Measurements from ENCODE around the gene OR52I1.

The OR52I1 gene

DNA sequence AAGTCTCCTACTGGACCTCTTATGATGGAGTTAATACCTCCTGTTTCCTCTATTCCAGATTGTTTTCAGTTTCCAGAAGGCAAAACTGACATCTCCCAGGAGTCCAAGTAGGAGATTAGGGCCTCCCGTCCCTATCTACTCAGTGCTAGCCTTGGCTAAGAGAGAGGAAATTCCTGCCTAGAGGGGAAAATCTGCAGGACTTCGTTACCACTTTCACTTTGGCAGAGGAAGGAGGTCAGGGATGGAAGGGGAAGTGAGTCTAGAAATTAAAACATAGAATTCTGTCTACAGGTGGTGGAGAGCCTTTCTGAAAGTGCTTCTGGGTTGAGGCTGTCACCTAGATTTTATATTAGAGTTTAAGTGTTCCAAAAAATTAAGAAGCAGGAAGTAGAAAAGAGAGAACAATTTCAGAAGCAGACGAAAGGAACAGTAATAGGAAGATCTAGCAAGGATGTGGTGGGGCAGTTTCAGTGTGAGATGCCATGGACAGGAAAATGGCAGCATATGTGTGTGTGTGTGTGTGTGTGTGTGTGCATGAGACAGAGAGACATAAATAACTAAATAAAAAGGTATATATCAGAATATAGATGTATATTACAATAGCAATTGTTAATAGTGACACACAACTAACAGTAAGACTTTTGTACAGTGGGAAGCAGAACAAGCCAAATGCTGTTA is 16.6 kb downstream of the OR52I1 start:
- no peak overlapping the region for H3K9ac ChIP-seq
- no peak overlapping the region for H3K27ac ChIP-seq
- TF ChIP-seq Cebpa-rat (IDR thresholded peaks at IDR 0.05) = no peak
- H3K9me3 ChIP-seq = no peaks in the 10 kb centered on the region
- H4K20me1 ChIP-seq = no peaks in the 10 kb centered on the region
- no peaks in the 10 kb centered on the region for H3K36me3 ChIP-seq
- H3K4me3 ChIP-seq = 0 out of 2 replicates have a peak overlapping the region, but pooled peaks have one; percentile 9
- peak overlapping the region; percentile 47 for H3K4me2 ChIP-seq
- no peaks in the 10 kb centered on the region for H3K27me3 ChIP-seq
- H3K4me1 ChIP-seq = peaks cover 23% of the 10 kb centered on the region

GRCh38 chr11:4611986-4612385 is 18.1 kb downstream of the OR52I1 start:
- no peak for TF ChIP-seq Cebpa-rat (IDR thresholded peaks at IDR 0.05)
- no peaks in the 10 kb centered on the region for H4K20me1 ChIP-seq
- no peaks in the 10 kb centered on the region for H3K27me3 ChIP-seq
- H3K4me3 ChIP-seq = no peak overlapping the region
- no peak overlapping the region for H3K9ac ChIP-seq
- no peaks in the 10 kb centered on the region for H3K36me3 ChIP-seq
- H3K27ac ChIP-seq = no peak overlapping the region
- H3K4me1 ChIP-seq = peaks cover 18% of the 10 kb centered on the region
- H3K9me3 ChIP-seq = no peaks in the 10 kb centered on the region
- no peak overlapping the region for H3K4me2 ChIP-seq

DNA sequence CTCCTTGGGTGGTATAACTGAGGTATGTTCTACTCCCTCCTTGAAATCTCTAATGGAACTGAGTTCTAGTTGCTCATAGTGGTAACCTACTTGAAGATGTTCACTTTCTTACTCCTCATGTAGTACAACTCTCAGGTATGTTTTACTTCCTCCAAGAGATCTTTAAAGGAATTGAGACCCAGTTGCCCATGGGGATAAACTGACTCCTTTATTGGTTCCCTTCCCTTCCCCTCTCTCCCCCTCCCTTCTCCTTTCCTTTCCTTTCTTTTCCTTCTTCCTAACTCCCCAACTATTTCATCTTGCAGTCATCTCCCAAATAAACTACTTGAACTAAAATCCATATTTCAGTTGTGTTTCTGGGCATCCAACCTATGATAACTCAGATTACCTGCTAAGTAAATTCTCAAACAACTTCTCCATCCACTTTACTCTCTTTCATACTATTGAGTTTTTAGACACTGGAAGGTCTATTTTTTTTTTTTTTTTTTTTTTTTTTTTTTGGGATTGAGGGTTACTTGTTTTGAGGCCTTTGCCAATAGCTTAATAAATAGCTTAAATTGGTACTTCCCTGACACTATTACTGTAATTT is 22.1 kb downstream of the OR52I1 start:
- Histone ChIP-seq H3K9ac (no peak overlapping the region), H3K4me2 (no peak overlapping the region), H3K4me1 (0 out of 2 replicates have a peak, but pooled peaks cover 5% of the 10 kb centered on the region), H3K9me3 (no peaks in the 10 kb centered on the region), H4K20me1 (no peaks in the 10 kb centered on the region), H3K36me3 (no peaks in the 10 kb centered on the region), H3K4me3 (no peak overlapping the region), H3K27me3 (no peaks in the 10 kb centered on the region), H3K27ac (no peak overlapping the region)
- TF ChIP-seq Cebpa-rat (IDR thresholded peaks at IDR 0.05) = no peak

GRCh38 chr11:4619514-4619913 is 25.7 kb downstream of the OR52I1 start:
- Histone ChIP-seq H3K9ac (no peak overlapping the region), H3K27me3 (no peaks in the 10 kb centered on the region)
- TF ChIP-seq Cebpa-rat (IDR thresholded peaks at IDR 0.05) = no peak

GRCh38 chr11:4626207-4627099 is 32.6 kb downstream of the OR52I1 start:
- H3K9me3 ChIP-seq = 0 out of 2 replicates have a peak, but pooled peaks cover 3% of the 10 kb centered on the region
- no peaks in the 10 kb centered on the region for H4K20me1 ChIP-seq
- H3K27ac ChIP-seq = no peak overlapping the region
- H3K9ac ChIP-seq = no peak overlapping the region
- no peak overlapping the region for H3K4me3 ChIP-seq
- no peaks in the 10 kb centered on the region for H3K27me3 ChIP-seq
- no peak overlapping the region for H3K4me2 ChIP-seq
- H3K36me3 ChIP-seq = no peaks in the 10 kb centered on the region
- no peak for TF ChIP-seq Cebpa-rat (IDR thresholded peaks at IDR 0.05)
- H3K4me1 ChIP-seq = no peaks in the 10 kb centered on the region

More at GRCh38 chr11:4619514-4619913, 25.7 kb downstream of the OR52I1 start:
- no peaks in the 10 kb centered on the region for H3K36me3 ChIP-seq
- no peaks in the 10 kb centered on the region for H3K4me1 ChIP-seq
- H3K4me2 ChIP-seq = no peak overlapping the region
- no peaks in the 10 kb centered on the region for H4K20me1 ChIP-seq
- H3K4me3 ChIP-seq = no peak overlapping the region
- no peak overlapping the region for H3K27ac ChIP-seq
- no peaks in the 10 kb centered on the region for H3K9me3 ChIP-seq

- no peak overlapping the region for H3K4me3 ChIP-seq
- TF ChIP-seq Cebpa-rat (IDR thresholded peaks at IDR 0.05) = no peak
- H3K4me1 ChIP-seq = no peaks in the 10 kb centered on the region
- H3K9me3 ChIP-seq = no peaks in the 10 kb centered on the region
- no peak overlapping the region for H3K27ac ChIP-seq
- no peaks in the 10 kb centered on the region for H4K20me1 ChIP-seq
- no peak overlapping the region for H3K9ac ChIP-seq
- no peaks in the 10 kb centered on the region for H3K27me3 ChIP-seq
- no peak overlapping the region for H3K4me2 ChIP-seq
- H3K36me3 ChIP-seq = no peaks in the 10 kb centered on the region
These were observed 42.3 kb downstream of the OR52I1 start for GRCh38 chr11:4636136-4636535.

GRCh38 chr11:4636962-4637661 is 43.3 kb downstream of the OR52I1 start, which contains the start of gene OR51D1:
Gene OR51D1 (plus strand): TSS chr11:4637477. CDS start chr11:4639791, 2,314 bp downstream.
- Histone ChIP-seq H4K20me1 (no peaks in the 10 kb centered on the region), H3K4me2 (peak within 1 kb of the TSS; percentile 47), H3K27me3 (no peaks in the 10 kb centered on the region), H3K4me3 (no peak within 1 kb of the TSS), H3K9ac (no peak within 1 kb of the TSS), H3K9me3 (no peaks in the 10 kb centered on the region), H3K4me1 (no peaks in the 10 kb centered on the region), H3K27ac (no peak within 1 kb of the TSS), H3K36me3 (no peaks in the 10 kb centered on the region)
- TF ChIP-seq Cebpa-rat (IDR thresholded peaks at IDR 0.05) = no peak

GRCh38 chr11:4637662-4638047 is 43.8 kb downstream of the OR52I1 start:
- Histone ChIP-seq H3K4me2 (no peak overlapping the region), H3K27me3 (no peaks in the 10 kb centered on the region), H3K4me3 (no peak overlapping the region), H3K4me1 (peaks cover 3% of the 10 kb centered on the region; the same call in 1 of the 2 replicates), H3K9ac (no peak overlapping the region), H3K27ac (no peak overlapping the region), H3K9me3 (no peaks in the 10 kb centered on the region), H4K20me1 (no peaks in the 10 kb centered on the region), H3K36me3 (no peaks in the 10 kb centered on the region)
- no peak for TF ChIP-seq Cebpa-rat (IDR thresholded peaks at IDR 0.05)

GRCh38 chr11:4639931-4640330 is 46.1 kb downstream of the OR52I1 start:
- Histone ChIP-seq H3K27me3 (no peaks in the 10 kb centered on the region), H3K4me3 (no peak overlapping the region), H3K9me3 (no peaks in the 10 kb centered on the region), H3K9ac (no peak overlapping the region), H3K36me3 (no peaks in the 10 kb centered on the region), H3K4me2 (no peak overlapping the region), H3K27ac (no peak overlapping the region), H4K20me1 (no peaks in the 10 kb centered on the region), H3K4me1 (peaks cover 9% of the 10 kb centered on the region; the same call in 1 of the 2 replicates)
- no peak for TF ChIP-seq Cebpa-rat (IDR thresholded peaks at IDR 0.05)
